PFSK-1 (cell line): Measurements from ENCODE around the gene STAT4.

ENCODE experiments used
- FOXP2 ChIP-seq: optimal IDR thresholded peaks from 2 replicates; pipeline ENCODE3; 2011; ENCODE audit warnings: borderline replicate concordance, control low read depth, inconsistent platforms; ENCODE audit not compliant: insufficient read depth; ENCODE audit errors: extremely low read length, extremely low read depth
- REST ChIP-seq, 2 experiments: IDR thresholded peaks; 2 replicates each; pipeline versions ENCODE4 v1.6.1 to v1.8.0; 2011 to 2012; ENCODE audit warnings: low read depth in 2 of 2, low read length in 2 of 2, control low read depth in 1 of 2, inconsistent platforms in 1 of 2, mild to moderate bottlenecking in 1 of 2, moderate library complexity in 1 of 2; ENCODE audit not compliant: insufficient read depth in 1 of 2

DNA sequence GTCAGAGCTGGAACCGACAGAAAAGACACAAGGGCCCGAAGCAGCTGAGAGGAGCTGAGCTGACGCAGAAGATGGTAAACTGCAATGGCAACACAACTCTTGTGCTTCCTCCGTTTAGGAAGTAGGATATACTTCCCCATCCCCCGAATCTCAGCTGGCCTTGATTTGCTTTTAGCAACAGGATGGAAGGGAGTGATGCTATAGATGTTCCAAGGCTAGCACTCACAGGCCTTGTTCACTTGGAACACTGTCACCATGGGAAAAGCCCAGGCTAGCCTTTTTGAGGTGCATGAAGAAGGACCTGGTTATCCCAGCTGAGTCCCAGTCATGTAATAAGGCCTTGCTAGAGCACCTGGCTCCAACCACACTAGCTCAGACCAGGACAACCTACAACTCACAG, 162.9 kb downstream of the STAT4 start:
- TF ChIP-seq FOXP2 = no peak
- no peak for TF ChIP-seq REST (IDR thresholded peaks at IDR 0.05; ENCODE audit: insufficient read depth in 1 of 2, low read depth in 2 of 2, low read length in 2 of 2)
